ENCODE results near the gene MYMK.

The MYMK gene

GRCh38 chr9:133535306-133535877, 10.6 kb upstream of the MYMK start:
- no peak for DNase-seq (ENCODE audit: low spot score)

- peak; percentile 26 for DNase-seq (ENCODE audit: low spot score)
These were observed 9.9 kb upstream of the MYMK start, which contains the start of gene ADAMTSL2 for GRCh38 chr9:133534346-133535291. Gene ADAMTSL2, plus strand, starts transcription at chr9:133534704. Its CDS starts 2,009 bp downstream, at chr9:133536713.

- no peak for DNase-seq (ENCODE audit: low spot score)
These were observed 9.1 kb upstream of the MYMK start for GRCh38 chr9:133533857-133534256.

GRCh38 chr9:133532937-133533668, 8.3 kb upstream of the MYMK start:
- peak; percentile 45 for DNase-seq (ENCODE audit: low spot score)

GRCh38 chr9:133531293-133531692, 6.5 kb upstream of the MYMK start:
- no peak for DNase-seq (ENCODE audit: low spot score)

- DNase-seq (ENCODE audit: low spot score), result no peak
These were observed 5.1 kb upstream of the MYMK start for GRCh38 chr9:133529874-133530273.

GRCh38 chr9:133529457-133529856, 4.7 kb upstream of the MYMK start:
- DNase-seq (ENCODE audit: low spot score), result no peak

GRCh38 chr9:133528876-133529241, 4.1 kb upstream of the MYMK start:
- DNase-seq (ENCODE audit: low spot score), result no peak

GRCh38 chr9:133528001-133528875, 3.5 kb upstream of the MYMK start:
- DNase-seq (ENCODE audit: low spot score), result no peak

GRCh38 chr9:133527444-133527920, 2.7 kb upstream of the MYMK start:
- DNase-seq (ENCODE audit: low spot score), result no peak

GRCh38 chr9:133526721-133527321, 2.1 kb upstream of the MYMK start:
- DNase-seq (ENCODE audit: low spot score), result no peak

- DNase-seq (ENCODE audit: low spot score), result no peak
These were observed 918 bp upstream of the MYMK start for GRCh38 chr9:133525677-133526076.

- DNase-seq (ENCODE audit: low spot score), result no peak
These were observed 613 bp downstream of the MYMK start for GRCh38 chr9:133524146-133524545.

GRCh38 chr9:133523106-133523505, 1.7 kb downstream of the MYMK start:
- DNase-seq (ENCODE audit: low spot score), result no peak

GRCh38 chr9:133522073-133522910, 2.5 kb downstream of the MYMK start:
- no peak for DNase-seq (ENCODE audit: low spot score)

- no peak for DNase-seq (ENCODE audit: low spot score)
These were observed 3.4 kb downstream of the MYMK start for GRCh38 chr9:133521122-133522072.

GRCh38 chr9:133520121-133520835, 4.5 kb downstream of the MYMK start:
- DNase-seq (ENCODE audit: low spot score), result no peak

GRCh38 chr9:133519693-133520092, 5.1 kb downstream of the MYMK start:
- no peak for DNase-seq (ENCODE audit: low spot score)
